HepG2 (cell line): Measurements from ENCODE around the gene KREMEN1. TPM values are rescaled to one million over a fixed set of nuclear protein-coding genes. Genes with fewer than 3 reads are reported as not detected.

ENCODE experiments used
- ATF7-NPFF ChIP-seq: sonication (generic); formaldehyde crosslinking; IDR thresholded peaks from 2 replicates; pipeline ENCODE4 v1.8.1; 2023; ENCODE audit warnings: mild to moderate bottlenecking, low read depth, missing genetic modification reagents, moderate library complexity
- CBFB ChIP-seq: sonication (generic); formaldehyde crosslinking; IDR thresholded peaks from 2 replicates; pipeline ENCODE4 v1.4.0; 2020; ENCODE audit warnings: missing genetic modification reagents
- CBX5 ChIP-seq: sonication (generic); formaldehyde crosslinking; IDR thresholded peaks from 2 replicates; pipeline ENCODE4 v1.4.0; 2020; ENCODE audit warnings: missing genetic modification reagents, borderline replicate concordance
- CREM ChIP-seq, 2 experiments: sonication (generic) in 1 of 2; formaldehyde crosslinking in 1 of 2; IDR thresholded peaks; 2 replicates each; pipeline versions ENCODE4 v1.4.0 to v1.6.1; 2016 to 2020; ENCODE audit warnings: antibody characterized with exemption in 1 of 2, mild to moderate bottlenecking in 1 of 2, missing genetic modification reagents in 1 of 2
- ELF3 ChIP-seq: IDR thresholded peaks from 2 replicates; pipeline ENCODE4 v1.6.1; 2016; ENCODE audit warnings: missing genetic modification reagents, missing compliant biosample characterization
- EP300 ChIP-seq, 3 experiments: sonication (generic) in 1 of 3; formaldehyde crosslinking in 1 of 3; IDR thresholded peaks; 2 replicates each; pipeline versions ENCODE4 v1.5.1 to v1.6.1; 2011 to 2020; ENCODE audit warnings: low read depth in 2 of 3, low read length in 2 of 3, borderline replicate concordance in 1 of 3, improper control_type of control experiment in 1 of 3, mild to moderate bottlenecking in 1 of 3, missing genetic modification reagents in 1 of 3, moderate library complexity in 1 of 3
- GATAD2A ChIP-seq: IDR thresholded peaks from 2 replicates; pipeline ENCODE4 v1.6.1; 2016
- HDAC2 ChIP-seq: sonication (generic); formaldehyde crosslinking; IDR thresholded peaks from 2 replicates; pipeline ENCODE4 v1.4.0; 2020; ENCODE audit warnings: missing genetic modification reagents
- HMG20B ChIP-seq: conservative IDR thresholded peaks from 2 replicates; pipeline ENCODE4 v1.6.1; 2016; ENCODE audit warnings: missing genetic modification reagents, missing compliant biosample characterization
- HNF1B ChIP-seq: sonication (generic); formaldehyde crosslinking; IDR thresholded peaks from 2 replicates; pipeline ENCODE4 v1.5.1; 2020; ENCODE audit warnings: mild to moderate bottlenecking, moderate library complexity, missing genetic modification reagents
- ISL2 ChIP-seq: sonication (generic); formaldehyde crosslinking; IDR thresholded peaks from 2 replicates; pipeline ENCODE4 v1.5.0; 2020; ENCODE audit warnings: missing genetic modification reagents
- JDP2 ChIP-seq: sonication (generic); formaldehyde crosslinking; IDR thresholded peaks from 2 replicates; pipeline ENCODE4 v1.8.1; 2022; ENCODE audit warnings: missing genetic modification reagents, borderline replicate concordance
- MEIS1 ChIP-seq: sonication (generic); formaldehyde crosslinking; IDR thresholded peaks from 2 replicates; pipeline ENCODE4 v1.9.0; 2021; ENCODE audit warnings: mild to moderate bottlenecking, missing genetic modification reagents, moderate library complexity, borderline replicate concordance
- MXI1 ChIP-seq: IDR thresholded peaks from 3 replicates; pipeline ENCODE4 v1.6.1; 2012; ENCODE audit warnings: low read depth, low read length, inconsistent platforms, borderline replicate concordance
- NCOR1 ChIP-seq: fragments of 200-600 bp; sonication (generic); IDR thresholded peaks from 2 replicates; pipeline ENCODE4 v1.7.0; 2017; ENCODE audit warnings: antibody characterized with exemption, low read length, borderline replicate concordance
- XRCC5 ChIP-seq: fragments of 200-400 bp; formaldehyde crosslinking; optimal IDR thresholded peaks from 2 replicates; pipeline ENCODE3; 2017; ENCODE audit warnings: mild to moderate bottlenecking, low read length
- ZFAT ChIP-seq: sonication (generic); formaldehyde crosslinking; conservative IDR thresholded peaks from 2 replicates; pipeline ENCODE4 v1.8.1; 2023; ENCODE audit warnings: missing genetic modification reagents, inconsistent platforms
- ZNF350 ChIP-seq: sonication (generic); formaldehyde crosslinking; IDR thresholded peaks from 2 replicates; pipeline ENCODE4 v1.4.0; 2020; ENCODE audit warnings: mild to moderate bottlenecking, low read depth, missing genetic modification reagents, borderline replicate concordance
- polyA plus RNA-seq, 8 experiments: library from polyadenylated mRNA; depleted of rRNA in 3 of 8; stranded (reverse) in 7 of 8; unstranded in 1 of 8; fragments of >200 nt; fragmentation: Illumina TruSeq in 4 of 8; extraction: Trizol in 4 of 8; gene quantifications; 2 replicates each; pipeline versions ENCODE4 v1.2.1 to v1.2.3, GENCODE V29; 2011 to 2016; ENCODE audit warnings: low read depth in 4 of 8, missing spikeins in 1 of 8, mixed read lengths in 1 of 8; ENCODE audit not compliant: insufficient read depth in 1 of 8
- total RNA-seq, 5 experiments: library from RNA; depleted of rRNA; stranded (reverse); fragments of >200 nt; fragmentation: Illumina TruSeq; extraction: Trizol; gene quantifications; 2 replicates each; pipeline ENCODE4 v1.2.3, GENCODE V29; 2016; ENCODE audit warnings: low read depth in 1 of 5
- TF ChIP-seq, protein P1 (sequence below): IDR thresholded peaks from 2 replicates; pipeline ENCODE4 v1.6.1; 2016
- TF ChIP-seq, protein P2 (sequence below): IDR thresholded peaks from 2 replicates; pipeline ENCODE4 v1.6.1; 2018; ENCODE audit warnings: missing genetic modification reagents, mild to moderate bottlenecking, missing compliant biosample characterization

KREMEN1 gene
- total and polyA plus RNA-seq, 2 of the 13 experiments (the other 11 are each of a cell fraction or from before 2014, with no cell fraction given), result 9.8 to 13.8 TPM

DNA sequence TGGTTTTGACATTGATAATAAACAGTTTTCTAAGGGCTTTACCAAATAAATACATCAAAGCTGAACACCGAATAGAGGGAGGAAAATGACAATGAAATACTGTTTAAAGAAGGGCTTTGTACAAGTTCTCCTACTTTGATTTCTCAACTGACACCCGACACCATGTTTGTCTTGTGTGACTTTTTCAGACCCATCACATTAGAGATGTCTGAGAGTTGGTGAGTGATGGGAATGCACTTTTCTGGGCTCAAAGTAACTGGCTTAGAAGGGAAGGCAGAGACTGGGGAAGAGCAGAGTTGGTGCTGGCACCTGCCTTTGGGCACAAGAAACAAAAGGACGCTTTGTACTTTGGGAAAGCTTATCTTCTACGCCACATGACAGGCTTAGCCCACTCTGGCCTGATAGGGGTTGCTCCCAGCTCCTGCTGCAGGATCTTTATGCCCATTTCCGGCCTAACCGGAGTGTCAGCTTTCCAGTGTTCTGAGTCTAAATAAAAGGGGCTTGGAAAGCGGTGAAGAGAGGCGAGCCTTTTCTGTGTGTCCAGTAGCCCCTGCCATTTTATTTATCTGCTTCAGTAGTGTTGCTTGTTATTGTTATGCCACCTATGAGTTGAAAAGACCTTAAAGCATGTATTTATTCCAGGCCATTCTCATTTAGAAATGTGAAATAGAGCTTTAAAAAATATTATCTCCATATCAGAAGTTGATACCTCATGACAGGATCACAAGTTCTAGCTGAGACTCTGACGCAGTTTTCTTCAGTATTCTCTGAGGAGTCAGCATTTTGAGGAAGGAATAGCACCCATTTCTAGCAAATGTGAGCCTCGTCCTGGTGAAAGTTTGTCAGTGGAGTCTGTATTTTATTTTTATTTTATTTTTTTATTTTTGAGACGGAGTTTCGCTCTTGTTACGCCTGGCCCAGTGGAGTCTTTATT is 24.2 kb downstream of the KREMEN1 start (continued):
- TF ChIP-seq ZFAT (CRISPR knock-in tag) (no peak), ISL2 (CRISPR knock-in tag) (peak; percentile 94), MXI1 (no peak), JDP2 (CRISPR knock-in tag) (no peak), MEIS1 (CRISPR knock-in tag) (0 out of 2 replicates have a peak, but pooled peaks have one; percentile 48), CBFB (CRISPR knock-in tag) (0 out of 2 replicates have a peak, but pooled peaks have one; percentile 26), EP300 (IDR thresholded peaks at IDR 0.05; ENCODE audit: low read depth in 2 of 2, low read length in 2 of 2) (peak in 1 of 2 experiments; percentile 85; a peak in 2 of 4 replicates), EP300 (CRISPR knock-in tag; IDR thresholded peaks at IDR 0.05; ENCODE audit: borderline replicate concordance) (peak; percentile 83; the same call in 1 of the 2 replicates), CREM (IDR thresholded peaks at IDR 0.05) (peak; percentile 80), CREM (CRISPR knock-in tag; IDR thresholded peaks at IDR 0.05) (no peak), ELF3 (CRISPR knock-in tag) (peak; percentile 48; the same call in 1 of the 2 replicates), GATAD2A (CRISPR knock-in tag) (peak; percentile 96), HDAC2 (peak; percentile 93), ATF7-NPFF (CRISPR knock-in tag) (no peak), XRCC5 (peak; percentile 13), HNF1B (peak; percentile 73), HMG20B (CRISPR knock-in tag) (peak; percentile 91), NCOR1 (peak; percentile 59; the same call in 1 of the 2 replicates), CBX5 (CRISPR knock-in tag) (0 out of 2 replicates have a peak, but pooled peaks have one; percentile 13), ZNF350 (CRISPR knock-in tag) (no peak)
- TF ChIP-seq, protein P1, sequence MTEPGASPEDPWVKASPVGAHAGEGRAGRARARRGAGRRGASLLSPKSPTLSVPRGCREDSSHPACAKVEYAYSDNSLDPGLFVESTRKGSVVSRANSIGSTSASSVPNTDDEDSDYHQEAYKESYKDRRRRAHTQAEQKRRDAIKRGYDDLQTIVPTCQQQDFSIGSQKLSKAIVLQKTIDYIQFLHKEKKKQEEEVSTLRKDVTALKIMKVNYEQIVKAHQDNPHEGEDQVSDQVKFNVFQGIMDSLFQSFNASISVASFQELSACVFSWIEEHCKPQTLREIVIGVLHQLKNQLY (CRISPR knock-in tag), result 0 out of 2 replicates have a peak, but pooled peaks have one; percentile 27
- TF ChIP-seq, protein P2, sequence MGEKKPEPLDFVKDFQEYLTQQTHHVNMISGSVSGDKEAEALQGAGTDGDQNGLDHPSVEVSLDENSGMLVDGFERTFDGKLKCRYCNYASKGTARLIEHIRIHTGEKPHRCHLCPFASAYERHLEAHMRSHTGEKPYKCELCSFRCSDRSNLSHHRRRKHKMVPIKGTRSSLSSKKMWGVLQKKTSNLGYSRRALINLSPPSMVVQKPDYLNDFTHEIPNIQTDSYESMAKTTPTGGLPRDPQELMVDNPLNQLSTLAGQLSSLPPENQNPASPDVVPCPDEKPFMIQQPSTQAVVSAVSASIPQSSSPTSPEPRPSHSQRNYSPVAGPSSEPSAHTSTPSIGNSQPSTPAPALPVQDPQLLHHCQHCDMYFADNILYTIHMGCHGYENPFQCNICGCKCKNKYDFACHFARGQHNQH (CRISPR knock-in tag), result peak; percentile 29; the same call in 1 of the 2 replicates
